GM19324 (cell line): Measurements from ENCODE around the gene VPS37C.
"Not testable (repeated sequence)": the region's sequence is repeated elsewhere in the genome, so short reads cannot be mapped to it uniquely, and the experiment has no call there.

Experiments
- ATAC-seq: cut with Tn5 transposase; IDR thresholded peaks from one replicate; pipeline ENCODE4 v1.9.1; 2021; ENCODE audit warnings: mild to moderate bottlenecking, moderate library complexity; ENCODE audit not compliant: unreplicated experiment, low FRiP score

VPS37C gene

DNA sequence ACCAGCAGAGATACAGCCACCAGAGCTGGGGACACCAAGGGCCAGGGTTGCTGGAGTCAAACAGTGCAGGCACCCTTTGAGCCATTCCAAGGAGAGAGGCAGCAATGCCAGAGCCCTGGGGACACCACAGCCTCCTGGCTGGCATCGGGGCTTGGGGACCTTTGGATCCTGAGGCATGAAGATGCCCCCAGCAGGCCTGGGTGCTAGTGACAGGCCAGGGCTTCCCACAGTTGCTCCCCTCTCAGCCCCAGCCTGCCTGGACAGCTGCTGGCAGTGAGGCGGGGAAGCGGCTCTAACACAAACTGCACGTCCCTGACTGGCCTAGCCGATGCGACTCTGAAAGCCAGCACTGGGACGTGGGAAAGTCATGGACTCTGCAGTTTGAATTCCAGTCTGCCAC lies 56.3 kb downstream of the VPS37C start:
- no peak for ATAC-seq

GRCh38 chr11:61103851-61104423 lies 57.3 kb downstream of the VPS37C start:
- no peak for ATAC-seq

- ATAC-seq = no peak
These were observed 58.3 kb downstream of the VPS37C start for GRCh38 chr11:61102667-61103571.

DNA sequence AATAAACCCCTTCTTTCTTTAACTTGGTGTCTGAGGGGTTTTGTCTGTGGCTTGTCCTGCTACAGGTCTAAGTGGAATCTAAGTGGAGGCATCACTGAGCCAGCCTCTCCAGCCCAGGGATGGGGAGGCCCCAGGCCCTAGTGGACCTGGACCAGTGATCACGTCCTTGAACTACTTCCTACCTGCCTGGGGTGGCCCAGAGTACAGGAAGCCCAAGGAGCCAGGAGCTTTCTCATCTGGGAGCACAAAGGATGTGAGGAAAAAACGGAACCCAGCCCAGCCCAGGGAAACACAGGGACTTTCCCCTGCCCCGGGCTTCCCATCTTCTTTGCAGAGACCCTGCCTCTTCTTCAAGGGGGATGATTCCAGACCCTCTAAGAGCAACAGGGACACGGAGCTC lies 62.4 kb downstream of the VPS37C start:
- no peak for ATAC-seq

DNA sequence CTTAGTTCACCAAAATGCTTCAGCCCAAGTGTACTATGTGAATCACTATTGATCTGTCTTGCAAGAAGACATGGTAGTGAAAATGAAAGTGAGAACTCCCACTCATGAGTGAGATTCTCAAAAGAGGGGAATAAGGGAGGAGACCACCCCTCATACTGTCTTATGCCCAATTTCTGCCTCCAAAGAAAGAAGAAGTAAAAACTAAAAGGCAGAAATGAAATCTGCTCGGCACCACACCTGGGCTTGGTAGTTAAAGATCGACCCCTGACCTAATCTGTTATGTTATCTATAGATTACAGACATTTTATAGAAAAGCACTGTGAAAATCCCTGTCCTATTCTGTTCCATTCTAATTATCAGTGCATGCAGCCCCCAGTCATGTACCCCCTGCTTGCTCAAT lies 63.0 kb downstream of the VPS37C start:
- not testable (repeated sequence) for ATAC-seq

DNA sequence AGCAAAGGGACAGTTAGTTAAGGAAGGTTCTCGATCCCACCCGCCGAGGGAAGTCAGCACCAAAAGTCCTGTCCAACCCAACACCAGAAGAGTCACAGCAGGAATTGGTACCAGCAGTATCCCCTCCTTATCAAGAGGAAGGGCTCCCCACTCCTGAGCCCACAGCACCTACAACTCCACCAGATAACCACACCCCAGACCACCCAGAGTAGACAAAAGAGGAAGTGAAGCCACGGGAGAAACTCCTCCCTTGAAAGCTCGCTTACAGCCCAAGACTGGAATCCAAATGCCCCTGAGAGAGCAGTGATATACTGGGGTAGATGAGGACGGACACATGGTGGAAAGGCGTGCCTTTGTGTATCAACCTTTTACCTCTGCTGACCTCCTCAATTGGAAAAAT lies 66.2 kb downstream of the VPS37C start:
- no peak for ATAC-seq

DNA sequence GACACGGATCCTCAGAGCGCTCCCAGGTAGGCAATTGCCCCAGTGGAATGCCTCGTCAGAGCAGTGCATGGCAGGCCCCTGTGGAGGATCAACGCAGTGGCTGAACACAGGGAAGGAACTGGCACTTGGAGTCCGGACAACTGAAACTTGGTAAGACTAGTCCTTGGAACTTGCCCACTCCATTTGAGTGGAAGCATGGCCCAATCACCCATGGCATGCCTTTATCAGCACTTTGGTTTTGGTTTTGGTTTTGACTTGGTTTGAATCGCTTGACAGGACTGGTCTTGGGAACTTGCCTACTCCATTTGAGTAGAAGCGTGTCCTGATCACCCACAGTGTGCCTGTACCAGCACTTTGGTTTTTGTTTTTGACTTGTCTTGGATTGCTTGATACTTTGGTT lies 67.1 kb downstream of the VPS37C start:
- not testable (repeated sequence) for ATAC-seq

GRCh38 chr11:61092908-61093763 lies 68.1 kb downstream of the VPS37C start:
- no peak for ATAC-seq

GRCh38 chr11:61092280-61092766 lies 68.9 kb downstream of the VPS37C start:
- no peak for ATAC-seq

- ATAC-seq = no peak
These were observed 69.6 kb downstream of the VPS37C start for GRCh38 chr11:61091373-61092279.

- ATAC-seq = no peak
These were observed 70.2 kb downstream of the VPS37C start for GRCh38 chr11:61090982-61091372.

DNA sequence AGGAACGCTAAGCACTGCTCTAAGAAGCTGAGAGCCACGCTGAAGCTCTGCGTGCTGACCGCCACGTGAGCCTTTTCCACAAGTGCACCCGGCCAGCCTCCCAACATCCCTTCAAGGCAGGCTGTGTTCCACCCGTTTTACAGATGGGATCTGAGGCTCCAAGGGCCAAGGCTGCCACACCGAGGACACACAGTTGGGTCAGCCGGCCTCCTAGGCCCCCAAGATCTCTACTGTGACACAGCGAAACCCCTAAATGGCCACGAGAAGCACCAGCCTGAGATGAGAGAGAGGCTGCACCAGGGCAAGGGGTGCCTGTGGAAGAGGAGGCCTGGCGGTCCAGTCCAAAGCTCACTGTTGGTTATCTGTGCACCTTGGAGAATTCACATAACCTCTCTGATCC lies 70.7 kb downstream of the VPS37C start:
- no peak for ATAC-seq

DNA sequence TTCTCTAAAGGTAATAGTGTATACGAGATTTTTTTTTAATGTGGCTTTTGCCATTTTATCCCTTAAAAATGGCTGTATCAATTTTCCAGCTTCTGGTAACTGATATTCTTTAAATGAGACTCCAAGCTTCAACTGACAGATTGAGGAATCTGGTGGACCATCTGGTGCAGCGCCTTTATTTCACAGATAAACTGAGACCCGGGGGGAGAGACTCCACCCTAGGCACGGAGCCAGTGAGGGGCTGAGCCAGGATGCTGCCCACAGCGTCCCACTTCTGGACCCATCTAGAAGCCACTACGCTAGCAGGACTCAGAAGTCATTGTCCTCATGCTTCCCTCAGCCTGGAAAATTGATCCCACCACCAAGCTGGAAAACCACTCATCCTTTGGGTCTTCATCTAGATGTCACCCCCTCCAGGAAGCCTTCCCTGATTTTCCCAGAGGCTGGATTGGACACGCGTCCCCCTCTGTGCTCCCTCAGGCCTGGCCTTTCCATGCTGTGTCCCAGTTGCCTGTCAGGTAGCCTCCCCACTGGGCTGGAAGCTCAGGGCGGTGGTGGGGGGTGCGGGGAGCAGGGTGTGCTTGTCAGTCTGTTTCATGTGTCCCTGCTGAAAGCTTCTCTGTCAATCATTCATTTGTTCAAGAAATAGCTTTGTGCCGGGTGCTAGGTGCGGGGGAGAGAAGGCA lies 71.3 kb downstream of the VPS37C start:
- ATAC-seq = no peak

DNA sequence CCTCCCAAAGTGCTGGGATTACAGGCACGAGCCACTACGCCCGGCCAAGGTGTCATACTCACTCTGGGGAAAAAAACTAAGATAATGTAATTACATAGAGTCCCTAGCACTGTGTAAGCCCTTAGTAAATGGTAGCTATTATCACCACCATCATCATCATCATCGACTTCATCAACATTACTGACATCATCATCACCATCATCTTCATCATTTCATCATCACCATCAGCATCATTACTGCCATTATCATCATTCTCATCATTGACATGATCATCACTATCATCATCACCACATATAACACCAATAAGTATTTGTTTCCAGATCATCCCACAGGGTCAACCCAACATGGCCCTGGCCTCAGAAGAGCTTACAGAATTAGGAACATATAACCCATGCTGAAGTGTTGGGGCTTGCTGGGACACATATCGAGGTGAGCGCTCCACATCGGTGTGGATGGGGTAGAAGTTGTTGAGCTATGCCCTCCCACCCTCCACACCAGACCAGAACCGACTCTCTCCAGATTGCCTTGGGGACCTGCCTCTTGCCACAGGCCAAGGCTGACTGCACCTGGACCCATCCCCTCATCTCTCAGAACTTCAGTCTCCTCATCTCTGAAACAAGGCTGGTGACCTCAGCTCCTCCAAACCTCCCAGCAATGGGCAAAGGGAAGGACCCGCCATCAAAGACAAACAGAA lies 73.7 kb downstream of the VPS37C start:
- no peak for ATAC-seq

- ATAC-seq = no peak
These were observed 77.6 kb downstream of the VPS37C start for GRCh38 chr11:61083601-61084147.

- no peak for ATAC-seq
These were observed 78.2 kb downstream of the VPS37C start for GRCh38 chr11:61082931-61083531.

GRCh38 chr11:61082062-61082870 lies 79.0 kb downstream of the VPS37C start:
- ATAC-seq = no peak
